GM12878 (cell line): Measurements from ENCODE around the gene C15orf61. TPM values are rescaled to one million over a fixed set of nuclear protein-coding genes. Genes with fewer than 3 reads are reported as not detected.

ENCODE experiments used
- ATAC-seq: fragments of 200-7000 bp; cut with Tn5 transposase; 3 replicates; pipeline ENCODE4 v1.9.1; 2020; ENCODE audit warnings: mild to moderate bottlenecking, moderate library complexity
- BruUV-seq: library from RNA; stranded (reverse); fragments of 400-500 nt; replicated peaks from 2 replicates; lab custom pipeline; 2021; lab: Mats Ljungman, UMichigan
- CTCF ChIA-PET: fragments of 300-600 bp; sonication (Branson Sonifier 250); formaldehyde crosslinking; extraction: SDS; loops from one replicate; lab custom pipeline; 2021; ENCODE audit warnings: inconsistent platforms; lab: Yijun Ruan, JAX
- POLR2A ChIA-PET: fragments of 350-600 bp; formaldehyde crosslinking; extraction: SDS; loops from one replicate; lab custom pipeline; 2021; ENCODE audit warnings: inconsistent platforms; lab: Charles Lee
- RAD21 ChIA-PET: fragments of 300-600 bp; sonication (Branson Sonifier 250); formaldehyde crosslinking; loops from one replicate; lab custom pipeline; 2023; ENCODE audit warnings: antibody characterized with exemption; ENCODE audit not compliant: unreplicated experiment; lab: Charles Lee
- SMC1A ChIA-PET: fragments of 300-600 bp; sonication (Branson Sonifier 250); formaldehyde crosslinking; loops from one replicate; lab custom pipeline; 2023; ENCODE audit not compliant: unreplicated experiment, uncharacterized antibody; lab: Charles Lee
- DNase-seq: peaks from one replicate; pipeline ENCODE4 v3.0.0-alpha.2; 2011; ENCODE audit warnings: low read depth, low spot score
- FAIRE-seq: peaks from 3 replicates; lab custom pipeline; 2011; peaks lifted over from hg19 to GRCh38; lab: Jason Lieb, UNC
- H2AFZ ChIP-seq: 2 replicates; pipeline ENCODE4 v1.6.0; 2011; ENCODE audit warnings: low read depth, low read length, control low read depth; ENCODE audit not compliant: control insufficient read depth
- H3K27ac ChIP-seq: 2 replicates; pipeline ENCODE4 v1.5.1; 2011; ENCODE audit warnings: control low read depth; ENCODE audit not compliant: control insufficient read depth, insufficient read depth
- H3K27me3 ChIP-seq, 2 experiments: replicated peaks in 1 of 2; 2 replicates each; pipeline versions ENCODE4 v1.6.0 to v1.6.1; 2011; ENCODE audit warnings: low read length in 1 of 2; ENCODE audit not compliant: control insufficient read depth in 2 of 2, insufficient read depth in 2 of 2
- H3K36me3 ChIP-seq, 2 experiments: 2 replicates each; pipeline ENCODE4 v1.5.1; 2011; ENCODE audit warnings: low read length in 1 of 2; ENCODE audit not compliant: control insufficient read depth in 2 of 2, insufficient read depth in 2 of 2
- H3K4me1 ChIP-seq: 2 replicates; pipeline ENCODE4 v1.6.1; 2011; ENCODE audit warnings: mild to moderate bottlenecking, low read length, moderate library complexity, mixed read lengths; ENCODE audit not compliant: control insufficient read depth, insufficient read depth
- H3K4me2 ChIP-seq: 2 replicates; pipeline ENCODE4 v1.6.0; 2011; ENCODE audit warnings: control low read depth; ENCODE audit not compliant: control insufficient read depth, insufficient read depth
- H3K4me3 ChIP-seq: fragments of 200-600 bp; sonication (generic); 2 replicates; pipeline ENCODE4 v1.5.1; 2016
- H3K79me2 ChIP-seq: 2 replicates; pipeline ENCODE4 v1.6.0; 2011; ENCODE audit warnings: low read length; ENCODE audit not compliant: control insufficient read depth, insufficient read depth
- H3K9ac ChIP-seq: 2 replicates; pipeline ENCODE4 v1.8.0; 2011; ENCODE audit warnings: low read length, control low read depth, mixed read lengths; ENCODE audit not compliant: control insufficient read depth, insufficient read depth
- H3K9me3 ChIP-seq: replicated peaks from 3 replicates; pipeline ENCODE4 v1.5.1; 2011; ENCODE audit warnings: mild to moderate bottlenecking, low read length; ENCODE audit not compliant: control insufficient read depth, insufficient read depth
- H4K20me1 ChIP-seq: 2 replicates; pipeline ENCODE4 v1.6.0; 2011; ENCODE audit not compliant: control insufficient read depth, insufficient read depth
- CBFB ChIP-seq: IDR thresholded peaks from 2 replicates; pipeline ENCODE4 v1.6.1; 2016; ENCODE audit warnings: antibody characterized with exemption, low read depth
- HDAC6 ChIP-seq: fragments of 200-600 bp; sonication (generic); IDR thresholded peaks from one replicate; pipeline ENCODE4 v1.8.0; 2017; ENCODE audit warnings: antibody characterized with exemption; ENCODE audit not compliant: unreplicated experiment
- SREBF1 ChIP-seq: IDR thresholded peaks from 2 replicates; pipeline ENCODE4 v1.6.1; 2012; ENCODE audit warnings: mild to moderate bottlenecking, low read length
- TBL1XR1 ChIP-seq: IDR thresholded peaks from 2 replicates; pipeline ENCODE4 v1.6.1; 2012; ENCODE audit warnings: low read depth, low read length, improper control_type of control experiment
- TCF12 ChIP-seq: IDR thresholded peaks from 2 replicates; pipeline ENCODE4 v1.6.1; 2011; ENCODE audit warnings: low read depth, mild to moderate bottlenecking, low read length
- ZSCAN29 ChIP-seq: fragments of 450-650 bp; IDR thresholded peaks from 2 replicates; pipeline ENCODE4 v1.6.1; 2017; ENCODE audit warnings: mild to moderate bottlenecking, moderate library complexity
- WGBS: methylation state at CpG from one replicate; pipeline ENCODE4 v1.1.6; 2016; ENCODE audit warnings: low lambda C conversion rate; ENCODE audit not compliant: insufficient replicate concordance, insufficient coverage; ENCODE audit errors: missing lambda C conversion rate; 5-methylcytosine and 5-hydroxymethylcytosine counted together
- in situ Hi-C: fragments of 300-500 bp; cut with MboI; formaldehyde crosslinking; loops from 9 replicates; pipeline ENCODE4 v1.14.3; 2018; ENCODE audit warnings: mixed read lengths
- intact Hi-C: fragments of 100-400 bp; cut with micrococcal nuclease; formaldehyde crosslinking; loops from one replicate; pipeline ENCODE4 v1.14.2; 2022; ENCODE audit not compliant: unreplicated experiment
- polyA plus RNA-seq, 11 experiments: library from polyadenylated mRNA; depleted of rRNA in 4 of 11; unstranded in 6 of 11; stranded (reverse) in 5 of 11; fragments of >200 nt; fragmentation: Nextera tagmentation in 4 of 11; fragmentation: Illumina TruSeq in 1 of 11; extraction: Ambion mirVana in 4 of 11; extraction: Trizol in 1 of 11; gene quantifications; 1 replicate in 1 of 11; 2 replicates in 10 of 11; pipeline versions ENCODE4 v1.2.1 to v1.2.3, GENCODE V29; 2011 to 2016; ENCODE audit warnings: inconsistent platforms in 2 of 11, missing spikeins in 2 of 11, low read depth in 1 of 11
- total RNA-seq, 4 experiments: library from RNA; depleted of rRNA in 3 of 4; stranded (reverse); fragments of >200 nt in 3 of 4; fragmentation: Illumina TruSeq in 1 of 4; extraction: Trizol in 1 of 4; gene quantifications; 2 replicates each; pipeline versions ENCODE4 v1.2.1 to v1.2.3, GENCODE V29; 2013 to 2021
- TF ChIP-seq, protein P1 (sequence below): IDR thresholded peaks from 2 replicates; pipeline ENCODE4 v1.6.1; 2012; ENCODE audit warnings: low read length, inconsistent platforms
- TF ChIP-seq, protein P2 (sequence below): fragments of 450-650 bp; formaldehyde crosslinking; IDR thresholded peaks from 2 replicates; pipeline ENCODE4 v1.5.0; 2022; ENCODE audit warnings: mild to moderate bottlenecking, missing genetic modification characterization

The C15orf61 gene
- total and polyA plus RNA-seq, 10 of the 15 experiments (the other 5 are each of a cell fraction or from before 2014, with no cell fraction given) = 1.4 to 8.7 (median 4.3) TPM

DNA sequence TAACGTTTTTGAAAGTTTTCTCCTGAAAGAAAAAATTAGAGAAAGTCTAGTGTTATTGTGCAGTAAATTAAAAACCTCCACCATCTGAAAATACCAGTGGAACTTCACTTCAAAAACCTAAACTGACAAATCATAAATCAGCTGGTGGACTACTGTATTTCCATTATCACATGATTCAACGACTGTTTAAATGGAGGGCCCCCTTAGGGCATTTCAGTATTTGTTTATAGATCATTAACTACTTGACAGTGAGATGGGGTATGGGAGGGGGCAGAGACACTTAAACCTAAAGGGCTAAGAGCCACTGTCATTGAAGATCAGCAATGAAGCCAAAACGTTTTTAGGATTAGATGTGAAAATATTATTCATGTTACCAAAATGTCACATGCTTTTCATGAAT is 8.8 kb upstream of the C15orf61 start:
- H3K4me2 ChIP-seq = no peak overlapping the region
- FAIRE-seq (no peak), DNase-seq (no peak), ATAC-seq (0 out of 3 replicates have a peak, but pooled peaks have one; percentile 13)
- H3K27ac ChIP-seq = no peak overlapping the region
- ChIA-PET RAD21 (interaction anchor here (0.9 to 1.0 kb wide), 2 partner anchors 11 to 53 kb away, joined by 3 read pairs; no protein-coding TSS in a partner anchor), CTCF (interaction anchor here (0.6 to 1.1 kb wide), 3 partner anchors 8 to 359 kb away, joined by 3 read pairs; partner anchors contain the start of gene C15orf61), POLR2A (interaction anchor here (0.7 to 1.2 kb wide), 3 partner anchors 8 to 13 kb away, joined by 3 to 4 read pairs (median 3); no protein-coding TSS in a partner anchor), SMC1A (interaction anchor here (0.6 to 2.9 kb wide), 4 partner anchors 10 to 49 kb away, joined by 3 to 16 read pairs (median 5); no protein-coding TSS in a partner anchor)
- BruUV-seq = no TSS peak
- no peak for TF ChIP-seq TBL1XR1
- H4K20me1 ChIP-seq = no peaks in the 10 kb centered on the region
- intact Hi-C loops = no loop called here
- H3K36me3 ChIP-seq = peaks cover 0 to 6% of the 10 kb centered on the region in 2 experiments; a peak in 1 of 4 replicates
- 0 out of 2 replicates have a peak, but pooled peaks cover 3% of the 10 kb centered on the region for H3K4me1 ChIP-seq
- no peak overlapping the region for H3K4me3 ChIP-seq
- in situ Hi-C loops = no loop called here
- no peaks in the 10 kb centered on the region for H3K79me2 ChIP-seq
- no peaks in the 10 kb centered on the region for H3K9me3 ChIP-seq
- no peak overlapping the region for H3K9ac ChIP-seq
- no peak overlapping the region for H2AFZ ChIP-seq
- 31% methylated on average over 3 of the region's 3 CpGs for WGBS
- no peaks in the 10 kb centered on the region for H3K27me3 ChIP-seq

DNA sequence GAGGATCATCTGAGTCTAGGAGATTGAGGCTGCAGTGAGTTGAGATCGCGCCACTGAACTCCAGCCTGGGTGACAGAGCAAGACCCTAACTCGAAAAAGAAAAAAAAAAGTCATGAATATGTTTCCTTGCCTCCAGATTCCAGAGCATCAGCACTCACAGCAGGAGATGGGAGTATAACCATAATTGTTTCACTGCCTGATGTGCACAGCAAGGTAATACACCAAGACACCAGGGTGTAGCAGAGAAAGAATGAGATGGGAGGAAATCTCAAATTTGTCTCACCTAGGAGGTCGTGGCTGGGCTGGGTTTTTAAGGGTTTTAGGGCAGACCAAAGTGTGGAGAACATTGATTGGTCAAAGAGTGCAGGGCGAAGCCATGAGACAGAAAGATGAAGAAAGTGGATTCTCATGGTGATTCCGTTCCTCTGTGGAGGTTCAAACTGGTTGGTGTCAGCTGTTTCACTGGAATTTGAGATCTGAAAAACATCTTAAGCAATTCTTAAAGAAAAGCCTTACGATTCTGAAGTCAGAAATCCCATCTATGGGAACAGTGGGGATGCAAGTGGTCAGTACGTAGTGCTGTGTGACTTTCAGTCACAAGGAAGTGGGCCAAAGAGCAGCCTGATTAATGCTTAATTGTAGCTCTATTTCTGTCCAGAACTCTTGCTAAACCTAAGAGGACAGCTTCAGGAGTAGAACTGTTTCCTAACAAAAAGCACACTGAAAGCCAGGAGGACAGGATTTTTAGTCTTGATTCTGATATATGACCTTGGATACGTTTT is 7.8 kb upstream of the C15orf61 start:
- H2AFZ ChIP-seq = no peak overlapping the region
- SMC1A ChIA-PET = interaction anchor here (1.6 to 2.9 kb wide), 2 partner anchors 11 to 15 kb away, joined by 3 to 16 read pairs; no protein-coding TSS in a partner anchor
- no TSS peak for BruUV-seq
- H3K9ac ChIP-seq = no peak overlapping the region
- DNase-seq = no peak
- no peak for ATAC-seq
- RAD21 ChIA-PET = no interaction called here
- in situ Hi-C loops (no loop called here), intact Hi-C loops (no loop called here)
- no peaks in the 10 kb centered on the region for H3K79me2 ChIP-seq
- no peaks in the 10 kb centered on the region for H3K9me3 ChIP-seq
- WGBS = 81% methylated on average over 9 of the region's 9 CpGs
- H3K4me2 ChIP-seq = no peak overlapping the region
- peaks cover 0 to 6% of the 10 kb centered on the region in 2 experiments; a peak in 1 of 4 replicates for H3K36me3 ChIP-seq
- CTCF ChIA-PET = interaction anchor here (0.8 kb wide), 1 partner anchor 47 kb away, joined by 4 read pairs; no protein-coding TSS in a partner anchor
- H3K27ac ChIP-seq = no peak overlapping the region
- H3K4me3 ChIP-seq = no peak overlapping the region
- 0 out of 2 replicates have a peak, but pooled peaks cover 3% of the 10 kb centered on the region for H3K4me1 ChIP-seq
- no peak for FAIRE-seq
- POLR2A ChIA-PET = no interaction called here
- H4K20me1 ChIP-seq = no peaks in the 10 kb centered on the region
- H3K27me3 ChIP-seq = no peaks in the 10 kb centered on the region
- TF ChIP-seq HDAC6 (no peak), SREBF1 (no peak), ZSCAN29 (no peak), TCF12 (no peak), CBFB (no peak)
- TF ChIP-seq, protein P1, sequence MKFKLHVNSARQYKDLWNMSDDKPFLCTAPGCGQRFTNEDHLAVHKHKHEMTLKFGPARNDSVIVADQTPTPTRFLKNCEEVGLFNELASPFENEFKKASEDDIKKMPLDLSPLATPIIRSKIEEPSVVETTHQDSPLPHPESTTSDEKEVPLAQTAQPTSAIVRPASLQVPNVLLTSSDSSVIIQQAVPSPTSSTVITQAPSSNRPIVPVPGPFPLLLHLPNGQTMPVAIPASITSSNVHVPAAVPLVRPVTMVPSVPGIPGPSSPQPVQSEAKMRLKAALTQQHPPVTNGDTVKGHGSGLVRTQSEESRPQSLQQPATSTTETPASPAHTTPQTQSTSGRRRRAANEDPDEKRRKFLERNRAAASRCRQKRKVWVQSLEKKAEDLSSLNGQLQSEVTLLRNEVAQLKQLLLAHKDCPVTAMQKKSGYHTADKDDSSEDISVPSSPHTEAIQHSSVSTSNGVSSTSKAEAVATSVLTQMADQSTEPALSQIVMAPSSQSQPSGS = no peak
- TF ChIP-seq, protein P2, sequence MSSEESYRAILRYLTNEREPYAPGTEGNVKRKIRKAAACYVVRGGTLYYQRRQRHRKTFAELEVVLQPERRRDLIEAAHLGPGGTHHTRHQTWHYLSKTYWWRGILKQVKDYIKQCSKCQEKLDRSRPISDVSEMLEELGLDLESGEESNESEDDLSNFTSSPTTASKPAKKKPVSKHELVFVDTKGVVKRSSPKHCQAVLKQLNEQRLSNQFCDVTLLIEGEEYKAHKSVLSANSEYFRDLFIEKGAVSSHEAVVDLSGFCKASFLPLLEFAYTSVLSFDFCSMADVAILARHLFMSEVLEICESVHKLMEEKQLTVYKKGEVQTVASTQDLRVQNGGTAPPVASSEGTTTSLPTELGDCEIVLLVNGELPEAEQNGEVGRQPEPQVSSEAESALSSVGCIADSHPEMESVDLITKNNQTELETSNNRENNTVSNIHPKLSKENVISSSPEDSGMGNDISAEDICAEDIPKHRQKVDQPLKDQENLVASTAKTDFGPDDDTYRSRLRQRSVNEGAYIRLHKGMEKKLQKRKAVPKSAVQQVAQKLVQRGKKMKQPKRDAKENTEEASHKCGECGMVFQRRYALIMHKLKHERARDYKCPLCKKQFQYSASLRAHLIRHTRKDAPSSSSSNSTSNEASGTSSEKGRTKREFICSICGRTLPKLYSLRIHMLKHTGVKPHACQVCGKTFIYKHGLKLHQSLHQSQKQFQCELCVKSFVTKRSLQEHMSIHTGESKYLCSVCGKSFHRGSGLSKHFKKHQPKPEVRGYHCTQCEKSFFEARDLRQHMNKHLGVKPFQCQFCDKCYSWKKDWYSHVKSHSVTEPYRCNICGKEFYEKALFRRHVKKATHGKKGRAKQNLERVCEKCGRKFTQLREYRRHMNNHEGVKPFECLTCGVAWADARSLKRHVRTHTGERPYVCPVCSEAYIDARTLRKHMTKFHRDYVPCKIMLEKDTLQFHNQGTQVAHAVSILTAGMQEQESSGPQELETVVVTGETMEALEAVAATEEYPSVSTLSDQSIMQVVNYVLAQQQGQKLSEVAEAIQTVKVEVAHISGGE (CRISPR knock-in tag) = no peak
